DOHH2 (cell line): ENCODE results near the gene ALG5.

Experiments used
- H3F3A ChIP-seq: fragments of 200-600 bp; sonication (generic), shearing (Covaris generic); 2 replicates; pipeline ENCODE4 v1.6.0; 2016; ENCODE audit warnings: antibody characterized with exemption, mild to moderate bottlenecking; ENCODE audit not compliant: control insufficient read depth, insufficient read depth
- H3K27ac ChIP-seq: fragments of 200-600 bp; sonication (generic); 2 replicates; pipeline ENCODE4 v1.5.1; 2014; ENCODE audit warnings: low read depth, mild to moderate bottlenecking, low read length, moderate library complexity
- H3K27me3 ChIP-seq: fragments of 200-600 bp; sonication (generic); 2 replicates; pipeline ENCODE4 v1.6.1; 2014; ENCODE audit warnings: mild to moderate bottlenecking, low read length, mixed read lengths; ENCODE audit not compliant: control insufficient read depth
- H3K36me3 ChIP-seq: fragments of 200-600 bp; sonication (generic); 2 replicates; pipeline ENCODE4 v1.6.1; 2014; ENCODE audit warnings: mild to moderate bottlenecking, low read length, moderate library complexity, mixed read lengths; ENCODE audit not compliant: control insufficient read depth
- H3K4me1 ChIP-seq: fragments of 200-600 bp; sonication (generic); 2 replicates; pipeline ENCODE4 v1.6.1; 2014; ENCODE audit warnings: mild to moderate bottlenecking, low read length, mixed read lengths; ENCODE audit not compliant: control insufficient read depth
- H3K4me2 ChIP-seq: fragments of 200-600 bp; sonication (generic); 2 replicates; pipeline ENCODE4 v1.6.0; 2014; ENCODE audit warnings: mild to moderate bottlenecking, low read length, moderate library complexity
- H3K4me3 ChIP-seq: fragments of 200-600 bp; sonication (generic); 2 replicates; pipeline ENCODE4 v1.5.1; 2014; ENCODE audit warnings: mild to moderate bottlenecking, low read length, mixed read lengths
- H3K79me2 ChIP-seq: fragments of 200-600 bp; sonication (generic); 2 replicates; pipeline ENCODE4 v1.6.1; 2014; ENCODE audit warnings: mild to moderate bottlenecking, low read length, mixed read lengths; ENCODE audit not compliant: control insufficient read depth
- H3K9me2 ChIP-seq: fragments of 200-600 bp; sonication (generic); replicated peaks from 2 replicates; pipeline ENCODE4 v1.6.1; 2014; ENCODE audit warnings: mild to moderate bottlenecking, low read length, mixed read lengths; ENCODE audit not compliant: control insufficient read depth
- H3K9me3 ChIP-seq: fragments of 200-600 bp; sonication (generic); 2 replicates; pipeline ENCODE4 v1.6.1; 2014; ENCODE audit warnings: antibody characterized with exemption, low read length, mixed read lengths; ENCODE audit not compliant: control insufficient read depth, insufficient read depth
- H4K20me1 ChIP-seq: fragments of 200-600 bp; sonication (generic); 2 replicates; pipeline ENCODE4 v1.6.0; 2014; ENCODE audit warnings: low read depth, mild to moderate bottlenecking, antibody characterized with exemption, low read length, moderate library complexity; ENCODE audit not compliant: control insufficient read depth, insufficient read depth
- EZH2phosphoT487 ChIP-seq: fragments of 200-600 bp; sonication (generic); IDR thresholded peaks from 2 replicates; pipeline ENCODE4 v1.6.1; 2017; ENCODE audit warnings: borderline replicate concordance, mild to moderate bottlenecking, antibody characterized with exemption, low read length, moderate library complexity, mixed read lengths
- TF ChIP-seq, protein P1 (sequence below): fragments of 200-600 bp; sonication (generic); IDR thresholded peaks from one replicate; pipeline ENCODE4 v1.5.1; 2014; ENCODE audit warnings: antibody characterized with exemption, mild to moderate bottlenecking, low read depth, low read length; ENCODE audit not compliant: poor library complexity, severe bottlenecking

The ALG5 gene

GRCh38 chr13:36981156-36981743 lies 17.9 kb downstream of the ALG5 start:
- Histone ChIP-seq H3K9me2 (no peaks in the 10 kb centered on the region), H3K4me1 (peaks cover 4% of the 10 kb centered on the region), H4K20me1 (no peaks in the 10 kb centered on the region), H3K4me3 (no peak overlapping the region), H3K79me2 (0 out of 2 replicates have a peak, but pooled peaks cover 2% of the 10 kb centered on the region), H3K36me3 (peaks cover 66% of the 10 kb centered on the region), H3K9me3 (no peaks in the 10 kb centered on the region), H3K27ac (no peak overlapping the region), H3K27me3 (no peaks in the 10 kb centered on the region), H3K4me2 (no peak overlapping the region), H3F3A (peaks cover 7% of the 10 kb centered on the region)
- TF ChIP-seq EZH2phosphoT487: no peak
- TF ChIP-seq, protein P1, sequence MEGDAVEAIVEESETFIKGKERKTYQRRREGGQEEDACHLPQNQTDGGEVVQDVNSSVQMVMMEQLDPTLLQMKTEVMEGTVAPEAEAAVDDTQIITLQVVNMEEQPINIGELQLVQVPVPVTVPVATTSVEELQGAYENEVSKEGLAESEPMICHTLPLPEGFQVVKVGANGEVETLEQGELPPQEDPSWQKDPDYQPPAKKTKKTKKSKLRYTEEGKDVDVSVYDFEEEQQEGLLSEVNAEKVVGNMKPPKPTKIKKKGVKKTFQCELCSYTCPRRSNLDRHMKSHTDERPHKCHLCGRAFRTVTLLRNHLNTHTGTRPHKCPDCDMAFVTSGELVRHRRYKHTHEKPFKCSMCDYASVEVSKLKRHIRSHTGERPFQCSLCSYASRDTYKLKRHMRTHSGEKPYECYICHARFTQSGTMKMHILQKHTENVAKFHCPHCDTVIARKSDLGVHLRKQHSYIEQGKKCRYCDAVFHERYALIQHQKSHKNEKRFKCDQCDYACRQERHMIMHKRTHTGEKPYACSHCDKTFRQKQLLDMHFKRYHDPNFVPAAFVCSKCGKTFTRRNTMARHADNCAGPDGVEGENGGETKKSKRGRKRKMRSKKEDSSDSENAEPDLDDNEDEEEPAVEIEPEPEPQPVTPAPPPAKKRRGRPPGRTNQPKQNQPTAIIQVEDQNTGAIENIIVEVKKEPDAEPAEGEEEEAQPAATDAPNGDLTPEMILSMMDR: peak; percentile 61

DNA sequence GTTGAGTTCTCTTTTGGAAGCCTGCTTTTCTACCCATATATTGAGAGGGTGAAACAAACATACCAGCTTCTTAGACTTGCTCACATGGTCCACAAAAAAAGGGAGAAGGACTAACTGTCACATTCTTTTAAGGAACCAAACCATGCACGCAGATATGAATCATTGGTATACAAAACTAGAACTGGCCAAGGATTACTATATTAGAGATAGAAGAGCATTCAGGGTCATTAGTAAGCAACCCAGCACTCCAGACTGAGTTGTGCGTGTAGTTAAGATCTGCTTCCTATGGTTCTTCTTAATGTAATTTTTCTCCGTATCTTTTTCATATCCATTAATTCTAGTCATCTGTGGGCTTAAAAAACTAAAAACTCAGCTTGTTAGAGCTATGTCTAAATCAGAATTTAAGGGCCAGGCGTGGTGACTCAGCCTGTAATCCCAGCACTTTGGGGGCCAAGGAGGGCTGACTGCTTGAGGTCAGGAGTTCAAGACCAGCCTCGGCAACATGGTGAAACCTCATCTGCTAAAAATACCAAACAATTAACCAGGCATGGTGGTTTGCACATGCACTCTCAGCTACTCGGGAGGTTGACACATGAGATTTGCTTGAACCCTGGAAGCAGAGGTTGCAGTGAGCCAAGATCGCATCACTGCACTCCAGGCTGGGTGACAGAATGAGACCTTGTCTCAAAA lies 19.6 kb downstream of the ALG5 start:
- TF ChIP-seq, protein P1: no peak
- no peak for TF ChIP-seq EZH2phosphoT487

DNA sequence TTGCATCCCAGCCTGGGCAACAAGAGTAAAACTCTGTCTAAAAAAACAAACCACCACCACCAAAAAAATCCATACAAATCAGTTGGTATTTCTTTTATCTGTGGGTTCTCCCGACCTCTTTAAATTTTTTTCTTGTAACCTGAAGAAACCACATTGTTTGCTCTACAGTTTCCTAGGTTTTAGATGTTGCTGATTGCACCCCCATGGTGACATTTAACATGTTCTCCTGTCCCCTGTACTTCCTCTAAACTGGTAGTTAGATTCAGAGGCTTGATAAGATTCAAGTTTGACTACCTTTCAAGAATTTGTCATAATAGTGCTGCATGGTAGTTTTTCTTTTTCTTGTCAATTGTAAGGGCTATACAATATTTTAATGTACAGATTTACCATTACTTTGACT lies 24.0 kb downstream of the ALG5 start:
- no peaks in the 10 kb centered on the region for H3K9me2 ChIP-seq
- no peak overlapping the region for H3K4me3 ChIP-seq
- no peak overlapping the region for H3K4me2 ChIP-seq
- H3F3A ChIP-seq: peaks cover 15% of the 10 kb centered on the region
- TF ChIP-seq, protein P1: no peak
- TF ChIP-seq EZH2phosphoT487: no peak
- H3K4me1 ChIP-seq: peaks cover 18% of the 10 kb centered on the region
- H3K27me3 ChIP-seq: no peaks in the 10 kb centered on the region
- peaks cover 54% of the 10 kb centered on the region for H3K36me3 ChIP-seq
- H3K9me3 ChIP-seq: no peaks in the 10 kb centered on the region
- peaks cover 4% of the 10 kb centered on the region; the same call in 1 of the 2 replicates for H3K79me2 ChIP-seq
- no peak overlapping the region for H3K27ac ChIP-seq
- peaks cover 4% of the 10 kb centered on the region; the same call in 1 of the 2 replicates for H4K20me1 ChIP-seq

More for the DNA sequence above, 19.6 kb downstream of the ALG5 start:
- no peaks in the 10 kb centered on the region for H4K20me1 ChIP-seq
- peaks cover 63% of the 10 kb centered on the region for H3K36me3 ChIP-seq
- H3K27me3 ChIP-seq: no peaks in the 10 kb centered on the region
- no peak overlapping the region for H3K4me2 ChIP-seq
- no peak overlapping the region for H3K27ac ChIP-seq
- H3F3A ChIP-seq: peaks cover 14% of the 10 kb centered on the region
- H3K4me3 ChIP-seq: no peak overlapping the region
- peaks cover 8% of the 10 kb centered on the region for H3K4me1 ChIP-seq
- no peaks in the 10 kb centered on the region for H3K9me2 ChIP-seq
- H3K79me2 ChIP-seq: 0 out of 2 replicates have a peak, but pooled peaks cover 2% of the 10 kb centered on the region
- H3K9me3 ChIP-seq: no peaks in the 10 kb centered on the region
